M059J (cell line): ENCODE results near the gene KAZN. TPM values are rescaled to one million over a fixed set of nuclear protein-coding genes. Genes with fewer than 3 reads are reported as not detected.

Source experiments
- DNase-seq: peaks from one replicate; pipeline ENCODE4 v3.0.0-alpha.2; 2012; ENCODE audit warnings: low read depth
- total RNA-seq: library from RNA; depleted of rRNA; stranded (reverse); fragments of >200 nt; shearing (Covaris generic); gene quantifications from 2 replicates; pipeline ENCODE4 v1.2.3, GENCODE V29; 2014

Gene KAZN
- total RNA-seq, 1 experiment from 2014 or later, result 6.4 TPM

GRCh38 chr1:14794136-14794768 lies 195.8 kb downstream of the KAZN start:
- DNase-seq, result peak; percentile 48

- DNase-seq, result no peak
Measured at GRCh38 chr1:14794906-14795305, 196.4 kb downstream of the KAZN start.

- DNase-seq, result no peak
Measured at GRCh38 chr1:14795589-14795988, 197.1 kb downstream of the KAZN start.

GRCh38 chr1:14800014-14800413 lies 201.5 kb downstream of the KAZN start:
- peak; percentile 60 for DNase-seq

GRCh38 chr1:14800500-14801076 lies 202.1 kb downstream of the KAZN start:
- no peak for DNase-seq

GRCh38 chr1:14803002-14803789 lies 204.7 kb downstream of the KAZN start:
- DNase-seq, result no peak

GRCh38 chr1:14804626-14805025 lies 206.1 kb downstream of the KAZN start:
- no peak for DNase-seq

GRCh38 chr1:14806772-14807171 lies 208.3 kb downstream of the KAZN start:
- DNase-seq, result no peak

- DNase-seq, result no peak
Measured at GRCh38 chr1:14808768-14809167, 210.3 kb downstream of the KAZN start.

- DNase-seq, result no peak
Measured at GRCh38 chr1:14809191-14809981, 210.9 kb downstream of the KAZN start.

- peak; percentile 82 for DNase-seq
Measured at GRCh38 chr1:14810595-14811361, 212.3 kb downstream of the KAZN start.

GRCh38 chr1:14811573-14811972 lies 213.1 kb downstream of the KAZN start:
- DNase-seq, result no peak

- DNase-seq, result no peak
Measured at GRCh38 chr1:14812189-14812588, 213.7 kb downstream of the KAZN start.

- DNase-seq, result peak; percentile 83
Measured at GRCh38 chr1:14815175-14815877, 216.8 kb downstream of the KAZN start.

- no peak for DNase-seq
Measured at GRCh38 chr1:14817223-14818170, 219.0 kb downstream of the KAZN start.

- DNase-seq, result no peak
Measured at GRCh38 chr1:14820295-14821085, 222.0 kb downstream of the KAZN start.

- DNase-seq, result peak; percentile 83
Measured at GRCh38 chr1:14822493-14822892, 224.0 kb downstream of the KAZN start.

- DNase-seq, result no peak
Measured at GRCh38 chr1:14822996-14823395, 224.5 kb downstream of the KAZN start.
